Fibroblast of skin of left quadriceps (primary cell): ENCODE results near the gene EEF1B2.
"Not testable (repeated sequence)": the region's sequence is repeated elsewhere in the genome, so short reads cannot be mapped to it uniquely, and the experiment has no call there.

Experiments
- DNase-seq, 2 experiments: peaks; one replicate each; pipeline ENCODE4 v3.0.0-alpha.2; 2013; ENCODE audit warnings: low read depth in 2 of 2

EEF1B2 gene

GRCh38 chr2:206164261-206164862 lies 4.7 kb downstream of the EEF1B2 start:
- DNase-seq = peak; percentile 20 to 25

GRCh38 chr2:206168230-206168629 lies 8.5 kb downstream of the EEF1B2 start:
- not testable (repeated sequence) for DNase-seq

GRCh38 chr2:206171624-206172397 lies 12.1 kb downstream of the EEF1B2 start:
- not testable (repeated sequence) for DNase-seq

- no peak for DNase-seq
Measured at GRCh38 chr2:206173147-206173546, 13.5 kb downstream of the EEF1B2 start.

- DNase-seq = no peak
Measured at GRCh38 chr2:206176121-206176520, 16.4 kb downstream of the EEF1B2 start.

GRCh38 chr2:206176901-206177300 lies 17.2 kb downstream of the EEF1B2 start:
- DNase-seq = no peak

GRCh38 chr2:206181526-206181925 lies 21.8 kb downstream of the EEF1B2 start:
- not testable (repeated sequence) for DNase-seq

- no peak for DNase-seq
Measured at GRCh38 chr2:206189691-206190090, 30.0 kb downstream of the EEF1B2 start.

- DNase-seq = no peak
Measured at GRCh38 chr2:206190111-206190510, 30.4 kb downstream of the EEF1B2 start.

GRCh38 chr2:206190689-206191088 lies 31.0 kb downstream of the EEF1B2 start:
- no peak for DNase-seq

- DNase-seq = no peak
Measured at GRCh38 chr2:206192157-206192556, 32.5 kb downstream of the EEF1B2 start.

- DNase-seq = no peak
Measured at GRCh38 chr2:206193671-206194357, 34.1 kb downstream of the EEF1B2 start.

GRCh38 chr2:206198677-206199076 lies 39.0 kb downstream of the EEF1B2 start:
- DNase-seq = peak in 1 of 2 experiments; percentile 4

GRCh38 chr2:206201075-206201848 lies 41.6 kb downstream of the EEF1B2 start:
- DNase-seq = no peak

- no peak for DNase-seq
Measured at GRCh38 chr2:206202446-206202845, 42.8 kb downstream of the EEF1B2 start.

GRCh38 chr2:206203331-206203730 lies 43.6 kb downstream of the EEF1B2 start:
- no peak for DNase-seq

GRCh38 chr2:206204710-206205109 lies 45.0 kb downstream of the EEF1B2 start:
- DNase-seq = no peak

- DNase-seq = not testable (repeated sequence)
Measured at GRCh38 chr2:206207316-206207715, 47.6 kb downstream of the EEF1B2 start.

- no peak for DNase-seq
Measured at GRCh38 chr2:206208900-206209299, 49.2 kb downstream of the EEF1B2 start.

GRCh38 chr2:206211657-206212255 lies 52.1 kb downstream of the EEF1B2 start:
- DNase-seq = no peak
